Mucosa of stomach (tissue), 1 donor: Measurements from ENCODE around the gene RNF166.
A peak's percentile ranks its signal among the peaks of the same experiment; 100 is the strongest.

ENCODE experiments used
- H3K27me3 ChIP-seq: one replicate; pipeline ENCODE4 v1.7.0; 2013; ENCODE audit warnings: mild to moderate bottlenecking, low read length; ENCODE audit not compliant: control insufficient read depth, insufficient read depth
- H3K36me3 ChIP-seq: one replicate; pipeline ENCODE4 v1.7.0; 2013; ENCODE audit warnings: low read length; ENCODE audit not compliant: control insufficient read depth, insufficient read depth
- H3K4me1 ChIP-seq: one replicate; pipeline ENCODE4 v1.7.0; 2013; ENCODE audit warnings: mild to moderate bottlenecking, low read length; ENCODE audit not compliant: control insufficient read depth, insufficient read depth
- H3K4me3 ChIP-seq: one replicate; pipeline ENCODE4 v1.7.0; 2013; ENCODE audit warnings: low read length
- H3K9ac ChIP-seq: one replicate; pipeline ENCODE4 v1.7.0; 2013; ENCODE audit warnings: mild to moderate bottlenecking, low read length, moderate library complexity
- H3K9me3 ChIP-seq: one replicate; pipeline ENCODE4 v1.7.0; 2013; ENCODE audit warnings: mild to moderate bottlenecking, low read length, moderate library complexity; ENCODE audit not compliant: control insufficient read depth
- donor health status: Pancreatic carcinoma.

Gene RNF166

GRCh38 chr16:88706229-88706964, at the start of gene RNF166, which contains the start of gene CTU2:
Gene RNF166 (minus strand): TSS chr16:88706408. CDS start chr16:88706325, 83 bp downstream.
Gene CTU2 (plus strand): TSS chr16:88706503. CDS start chr16:88706531, 28 bp downstream.
- Histone ChIP-seq H3K9ac (peak within 1 kb of the TSS; percentile 79), H3K4me1 (peaks cover 20% of the 10 kb centered on the region), H3K27me3 (no peaks in the 10 kb centered on the region), H3K9me3 (no peaks in the 10 kb centered on the region), H3K36me3 (no peaks in the 10 kb centered on the region), H3K4me3 (peak within 1 kb of the TSS; percentile 88)

- Histone ChIP-seq H3K4me3 (no peak overlapping the region), H3K9ac (no peak overlapping the region), H3K9me3 (no peaks in the 10 kb centered on the region), H3K36me3 (no peaks in the 10 kb centered on the region), H3K4me1 (peaks cover 20% of the 10 kb centered on the region), H3K27me3 (no peaks in the 10 kb centered on the region)
Measured at GRCh38 chr16:88754912-88755744, 48.9 kb upstream of the RNF166 start.

GRCh38 chr16:88754109-88754911, 48.1 kb upstream of the RNF166 start:
- H3K9ac ChIP-seq: no peak overlapping the region
- H3K4me3 ChIP-seq: no peak overlapping the region
- H3K27me3 ChIP-seq: no peaks in the 10 kb centered on the region
- H3K36me3 ChIP-seq: no peaks in the 10 kb centered on the region
- peaks cover 12% of the 10 kb centered on the region for H3K4me1 ChIP-seq
- no peaks in the 10 kb centered on the region for H3K9me3 ChIP-seq

GRCh38 chr16:88753602-88754001, 47.4 kb upstream of the RNF166 start:
- no peak overlapping the region for H3K9ac ChIP-seq
- H3K36me3 ChIP-seq: no peaks in the 10 kb centered on the region
- no peak overlapping the region for H3K4me3 ChIP-seq
- H3K9me3 ChIP-seq: no peaks in the 10 kb centered on the region
- no peaks in the 10 kb centered on the region for H3K27me3 ChIP-seq
- peaks cover 12% of the 10 kb centered on the region for H3K4me1 ChIP-seq

GRCh38 chr16:88753191-88753590, 47.0 kb upstream of the RNF166 start:
- Histone ChIP-seq H3K36me3 (no peaks in the 10 kb centered on the region), H3K9me3 (no peaks in the 10 kb centered on the region), H3K9ac (no peak overlapping the region), H3K4me3 (no peak overlapping the region), H3K27me3 (no peaks in the 10 kb centered on the region), H3K4me1 (peaks cover 12% of the 10 kb centered on the region)

GRCh38 chr16:88752386-88753002, 46.3 kb upstream of the RNF166 start:
- no peaks in the 10 kb centered on the region for H3K27me3 ChIP-seq

GRCh38 chr16:88750854-88751253, 44.6 kb upstream of the RNF166 start:
- Histone ChIP-seq H3K9ac (no peak overlapping the region), H3K9me3 (no peaks in the 10 kb centered on the region), H3K4me3 (no peak overlapping the region), H3K27me3 (no peaks in the 10 kb centered on the region), H3K4me1 (peaks cover 12% of the 10 kb centered on the region), H3K36me3 (no peaks in the 10 kb centered on the region)

More at GRCh38 chr16:88752386-88753002, 46.3 kb upstream of the RNF166 start:
- Histone ChIP-seq H3K9ac (no peak overlapping the region), H3K4me3 (no peak overlapping the region), H3K9me3 (no peaks in the 10 kb centered on the region), H3K36me3 (no peaks in the 10 kb centered on the region), H3K4me1 (peaks cover 12% of the 10 kb centered on the region)

GRCh38 chr16:88749358-88749757, 43.1 kb upstream of the RNF166 start:
- H3K36me3 ChIP-seq: no peaks in the 10 kb centered on the region
- H3K4me3 ChIP-seq: no peak overlapping the region
- H3K4me1 ChIP-seq: no peaks in the 10 kb centered on the region
- H3K27me3 ChIP-seq: no peaks in the 10 kb centered on the region
- no peak overlapping the region for H3K9ac ChIP-seq
- no peaks in the 10 kb centered on the region for H3K9me3 ChIP-seq

- Histone ChIP-seq H3K9me3 (no peaks in the 10 kb centered on the region), H3K27me3 (no peaks in the 10 kb centered on the region), H3K9ac (no peak overlapping the region), H3K4me1 (peaks cover 5% of the 10 kb centered on the region), H3K36me3 (no peaks in the 10 kb centered on the region), H3K4me3 (no peak overlapping the region)
Measured at GRCh38 chr16:88748364-88748763, 42.2 kb upstream of the RNF166 start.

GRCh38 chr16:88747588-88748301, 41.5 kb upstream of the RNF166 start:
- peaks cover 5% of the 10 kb centered on the region for H3K4me1 ChIP-seq
- H3K9me3 ChIP-seq: no peaks in the 10 kb centered on the region
- no peak overlapping the region for H3K4me3 ChIP-seq
- no peaks in the 10 kb centered on the region for H3K27me3 ChIP-seq
- no peak overlapping the region for H3K9ac ChIP-seq
- no peaks in the 10 kb centered on the region for H3K36me3 ChIP-seq

- no peak overlapping the region for H3K9ac ChIP-seq
- H3K4me1 ChIP-seq: peaks cover 5% of the 10 kb centered on the region
- no peak overlapping the region for H3K4me3 ChIP-seq
Measured at GRCh38 chr16:88746506-88746905, 40.3 kb upstream of the RNF166 start.

More at GRCh38 chr16:88746506-88746905, 40.3 kb upstream of the RNF166 start:
- H3K9me3 ChIP-seq: no peaks in the 10 kb centered on the region
- no peaks in the 10 kb centered on the region for H3K36me3 ChIP-seq
- no peaks in the 10 kb centered on the region for H3K27me3 ChIP-seq
